ENCODE data around the gene ARHGAP6.
"Not testable (repeated sequence)": the region's sequence is repeated elsewhere in the genome, so short reads cannot be mapped to it uniquely, and the experiment has no call there.

ARHGAP6 gene

GRCh38 chrX:11499076-11500044, 166.4 kb downstream of the ARHGAP6 start:
- H3K27me3 ChIP-seq (replicated peaks in 2 of 5; ENCODE audit: control insufficient read depth in 4 of 5, insufficient read depth in 5 of 5, low read length in 4 of 5), result peaks cover 0 to 2% (median 0%) of the 10 kb centered on the region in 5 experiments
- H3K4me3 ChIP-seq (ENCODE audit: control insufficient read depth in 1 of 7, extremely low read depth in 1 of 7, insufficient read depth in 4 of 7, low read depth in 2 of 7, low read length in 6 of 7), result no peak overlapping the region
- peaks cover 0 to 4% (median 0%) of the 10 kb centered on the region in 5 experiments for H3K9me3 ChIP-seq (ENCODE audit: control extremely low read depth in 1 of 5, control insufficient read depth in 4 of 5, insufficient read depth in 2 of 5, low read depth in 1 of 5, low read length in 4 of 5)
- no peak for DNase-seq
- CTCF ChIA-PET, result no interaction called here
- no peak overlapping the region for H3K27ac ChIP-seq (ENCODE audit: insufficient read depth in 1 of 2, low read depth in 1 of 2, low read length in 2 of 2, poor library complexity in 1 of 2, severe bottlenecking in 2 of 2)
- 65% methylated on average over 3 of the region's 5 CpGs for WGBS (ENCODE audit: insufficient coverage)
- no peaks in the 10 kb centered on the region for H3K4me1 ChIP-seq (ENCODE audit: control extremely low read depth in 1 of 4, control insufficient read depth in 4 of 4, insufficient read depth in 4 of 4, low read length in 3 of 4)
- POLR2A ChIA-PET, result no interaction called here
- no peaks in the 10 kb centered on the region for H3K36me3 ChIP-seq (ENCODE audit: control insufficient read depth in 4 of 4, insufficient read depth in 4 of 4, low read length in 3 of 4)

DNA sequence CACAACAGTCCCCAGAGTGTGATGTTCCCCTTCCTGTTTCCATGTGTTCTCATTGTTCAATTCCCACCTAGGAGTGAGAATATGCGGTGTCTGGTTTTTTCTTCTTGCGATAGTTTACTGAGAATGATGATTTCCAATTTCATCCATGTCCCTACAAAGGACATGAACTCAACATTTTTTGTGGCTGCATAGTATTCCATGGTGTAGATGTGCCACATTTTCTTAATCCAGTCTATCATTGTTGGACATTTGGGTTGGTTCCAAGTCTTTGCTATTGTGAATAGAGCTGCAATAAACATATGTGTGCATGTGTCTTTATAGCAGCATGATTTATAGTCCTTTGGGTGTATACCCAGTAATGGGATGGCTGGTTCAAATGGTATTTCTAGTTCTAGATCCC, 174.3 kb downstream of the ARHGAP6 start:
- H3K27me3 ChIP-seq (replicated peaks in 2 of 5; ENCODE audit: control insufficient read depth in 4 of 5, insufficient read depth in 5 of 5, low read length in 4 of 5); H3K27ac ChIP-seq (ENCODE audit: insufficient read depth in 1 of 2, low read depth in 1 of 2, low read length in 2 of 2, poor library complexity in 1 of 2, severe bottlenecking in 2 of 2); H3K36me3 ChIP-seq (ENCODE audit: control insufficient read depth in 4 of 4, insufficient read depth in 4 of 4, low read length in 3 of 4); CTCF ChIA-PET; DNase-seq; H3K4me3 ChIP-seq (ENCODE audit: control insufficient read depth in 1 of 7, extremely low read depth in 1 of 7, insufficient read depth in 4 of 7, low read depth in 2 of 7, low read length in 6 of 7); H3K9me3 ChIP-seq (ENCODE audit: control extremely low read depth in 1 of 5, control insufficient read depth in 4 of 5, insufficient read depth in 2 of 5, low read depth in 1 of 5, low read length in 4 of 5); H3K4me1 ChIP-seq (ENCODE audit: control extremely low read depth in 1 of 4, control insufficient read depth in 4 of 4, insufficient read depth in 4 of 4, low read length in 3 of 4); POLR2A ChIA-PET: not testable (repeated sequence)
- no CpG with 5 or more reads among the region's 2 CpGs for WGBS (ENCODE audit: insufficient coverage)

DNA sequence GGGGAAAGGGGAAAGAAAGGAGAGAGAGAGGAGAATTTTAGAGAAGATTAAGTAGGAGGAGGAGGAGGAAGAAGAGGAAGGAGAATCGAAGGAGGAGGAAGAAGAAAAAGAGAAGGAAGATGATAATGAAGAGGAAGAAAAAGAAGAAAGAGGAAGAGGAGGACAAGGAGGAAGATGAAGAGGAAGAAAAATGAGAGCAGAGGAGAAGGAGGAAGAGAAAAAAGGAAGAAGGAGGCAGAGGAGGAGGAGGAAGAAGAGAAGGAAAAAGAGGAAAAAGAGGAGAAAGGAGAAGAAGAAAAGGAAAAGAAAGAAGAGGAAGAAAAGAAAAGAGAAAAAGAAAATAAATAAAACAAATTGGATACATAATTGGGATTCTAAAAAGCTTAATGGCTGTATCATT, 181.4 kb downstream of the ARHGAP6 start:
- POLR2A ChIA-PET, result no interaction called here
- Histone ChIP-seq H3K36me3 (ENCODE audit: control insufficient read depth in 4 of 4, insufficient read depth in 4 of 4, low read length in 3 of 4) (no peaks in the 10 kb centered on the region), H3K27me3 (replicated peaks in 2 of 5; ENCODE audit: control insufficient read depth in 4 of 5, insufficient read depth in 5 of 5, low read length in 4 of 5) (peaks cover 0 to 3% (median 0%) of the 10 kb centered on the region in 5 experiments), H3K27ac (ENCODE audit: insufficient read depth in 1 of 2, low read depth in 1 of 2, low read length in 2 of 2, poor library complexity in 1 of 2, severe bottlenecking in 2 of 2) (no peak overlapping the region), H3K4me1 (ENCODE audit: control extremely low read depth in 1 of 4, control insufficient read depth in 4 of 4, insufficient read depth in 4 of 4, low read length in 3 of 4) (no peaks in the 10 kb centered on the region), H3K4me3 (ENCODE audit: control insufficient read depth in 1 of 7, extremely low read depth in 1 of 7, insufficient read depth in 4 of 7, low read depth in 2 of 7, low read length in 6 of 7) (no peak overlapping the region), H3K9me3 (ENCODE audit: control extremely low read depth in 1 of 5, control insufficient read depth in 4 of 5, insufficient read depth in 2 of 5, low read depth in 1 of 5, low read length in 4 of 5) (no peaks in the 10 kb centered on the region)
- 21% methylated on average over 1 of the region's 1 CpG for WGBS (ENCODE audit: insufficient coverage)
- DNase-seq, result no peak
- CTCF ChIA-PET, result no interaction called here

DNA sequence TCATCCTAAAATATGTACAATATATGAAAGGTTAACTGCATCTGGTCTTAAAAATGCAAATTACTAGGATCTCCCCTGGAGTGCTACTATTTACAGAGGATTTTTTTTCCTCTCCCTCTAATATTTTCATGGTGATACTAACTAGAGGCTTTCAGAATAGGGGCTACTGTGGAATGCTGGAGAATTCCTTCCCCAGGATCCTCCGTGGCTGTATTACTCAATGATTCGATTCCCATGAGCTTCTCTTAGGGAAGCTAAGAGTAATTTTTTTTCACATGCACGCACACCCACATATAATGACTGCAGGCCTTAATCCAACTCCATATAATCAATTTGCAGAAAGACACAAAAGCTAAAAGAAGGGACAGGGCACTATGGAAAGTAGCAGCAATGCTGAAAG, 184.7 kb downstream of the ARHGAP6 start:
- Histone ChIP-seq H3K27ac (ENCODE audit: insufficient read depth in 1 of 2, low read depth in 1 of 2, low read length in 2 of 2, poor library complexity in 1 of 2, severe bottlenecking in 2 of 2) (no peak overlapping the region), H3K4me3 (ENCODE audit: control insufficient read depth in 1 of 7, extremely low read depth in 1 of 7, insufficient read depth in 4 of 7, low read depth in 2 of 7, low read length in 6 of 7) (no peak overlapping the region), H3K27me3 (replicated peaks in 2 of 5; ENCODE audit: control insufficient read depth in 4 of 5, insufficient read depth in 5 of 5, low read length in 4 of 5) (no peaks in the 10 kb centered on the region), H3K4me1 (ENCODE audit: control extremely low read depth in 1 of 4, control insufficient read depth in 4 of 4, insufficient read depth in 4 of 4, low read length in 3 of 4) (no peaks in the 10 kb centered on the region), H3K9me3 (ENCODE audit: control extremely low read depth in 1 of 5, control insufficient read depth in 4 of 5, insufficient read depth in 2 of 5, low read depth in 1 of 5, low read length in 4 of 5) (no peaks in the 10 kb centered on the region), H3K36me3 (ENCODE audit: control insufficient read depth in 4 of 4, insufficient read depth in 4 of 4, low read length in 3 of 4) (no peaks in the 10 kb centered on the region)
- POLR2A ChIA-PET, result no interaction called here
- CTCF ChIA-PET, result no interaction called here
- WGBS (ENCODE audit: insufficient coverage), result 65% methylated on average over 3 of the region's 3 CpGs
- no peak for DNase-seq

- no peaks in the 10 kb centered on the region for H3K27me3 ChIP-seq (replicated peaks in 2 of 5; ENCODE audit: control insufficient read depth in 4 of 5, insufficient read depth in 5 of 5, low read length in 4 of 5)
- H3K4me1 ChIP-seq (ENCODE audit: control extremely low read depth in 1 of 4, control insufficient read depth in 4 of 4, insufficient read depth in 4 of 4, low read length in 3 of 4), result no peaks in the 10 kb centered on the region
- CTCF ChIA-PET, result no interaction called here
- no peaks in the 10 kb centered on the region for H3K9me3 ChIP-seq (ENCODE audit: control extremely low read depth in 1 of 5, control insufficient read depth in 4 of 5, insufficient read depth in 2 of 5, low read depth in 1 of 5, low read length in 4 of 5)
- H3K4me3 ChIP-seq (ENCODE audit: control insufficient read depth in 1 of 7, extremely low read depth in 1 of 7, insufficient read depth in 4 of 7, low read depth in 2 of 7, low read length in 6 of 7), result no peak overlapping the region
- POLR2A ChIA-PET, result no interaction called here
- DNase-seq, result peak; percentile 37 to 88 (median 68)
- no peaks in the 10 kb centered on the region for H3K36me3 ChIP-seq (ENCODE audit: control insufficient read depth in 4 of 4, insufficient read depth in 4 of 4, low read length in 3 of 4)
- H3K27ac ChIP-seq (ENCODE audit: insufficient read depth in 1 of 2, low read depth in 1 of 2, low read length in 2 of 2, poor library complexity in 1 of 2, severe bottlenecking in 2 of 2), result peak overlapping the region in 1 of 2 experiments; percentile 17
Observed at GRCh38 chrX:11480626-11481025, 185.1 kb downstream of the ARHGAP6 start.

- no peaks in the 10 kb centered on the region for H3K27me3 ChIP-seq (replicated peaks in 2 of 5; ENCODE audit: control insufficient read depth in 4 of 5, insufficient read depth in 5 of 5, low read length in 4 of 5)
- no peaks in the 10 kb centered on the region for H3K4me1 ChIP-seq (ENCODE audit: control extremely low read depth in 1 of 4, control insufficient read depth in 4 of 4, insufficient read depth in 4 of 4, low read length in 3 of 4)
- DNase-seq, result no peak
- no peak overlapping the region for H3K4me3 ChIP-seq (ENCODE audit: control insufficient read depth in 1 of 7, extremely low read depth in 1 of 7, insufficient read depth in 4 of 7, low read depth in 2 of 7, low read length in 6 of 7)
- ChIA-PET POLR2A (no interaction called here), CTCF (no interaction called here)
- no peaks in the 10 kb centered on the region for H3K9me3 ChIP-seq (ENCODE audit: control extremely low read depth in 1 of 5, control insufficient read depth in 4 of 5, insufficient read depth in 2 of 5, low read depth in 1 of 5, low read length in 4 of 5)
- H3K36me3 ChIP-seq (ENCODE audit: control insufficient read depth in 4 of 4, insufficient read depth in 4 of 4, low read length in 3 of 4), result no peaks in the 10 kb centered on the region
- 100% methylated on average over 1 of the region's 3 CpGs for WGBS (ENCODE audit: insufficient coverage)
- no peak overlapping the region for H3K27ac ChIP-seq (ENCODE audit: insufficient read depth in 1 of 2, low read depth in 1 of 2, low read length in 2 of 2, poor library complexity in 1 of 2, severe bottlenecking in 2 of 2)
Observed at GRCh38 chrX:11478911-11479310, 186.8 kb downstream of the ARHGAP6 start.

- WGBS (ENCODE audit: insufficient coverage), result no CpG with 5 or more reads among the region's 1 CpG
Observed at GRCh38 chrX:11478026-11478425, 187.7 kb downstream of the ARHGAP6 start.

More at GRCh38 chrX:11478026-11478425, 187.7 kb downstream of the ARHGAP6 start:
- ChIA-PET POLR2A (no interaction called here), CTCF (no interaction called here)
- Histone ChIP-seq H3K4me1 (ENCODE audit: control extremely low read depth in 1 of 4, control insufficient read depth in 4 of 4, insufficient read depth in 4 of 4, low read length in 3 of 4) (no peaks in the 10 kb centered on the region), H3K27me3 (replicated peaks in 2 of 5; ENCODE audit: control insufficient read depth in 4 of 5, insufficient read depth in 5 of 5, low read length in 4 of 5) (no peaks in the 10 kb centered on the region), H3K9me3 (ENCODE audit: control extremely low read depth in 1 of 5, control insufficient read depth in 4 of 5, insufficient read depth in 2 of 5, low read depth in 1 of 5, low read length in 4 of 5) (no peaks in the 10 kb centered on the region), H3K27ac (ENCODE audit: insufficient read depth in 1 of 2, low read depth in 1 of 2, low read length in 2 of 2, poor library complexity in 1 of 2, severe bottlenecking in 2 of 2) (no peak overlapping the region), H3K4me3 (ENCODE audit: control insufficient read depth in 1 of 7, extremely low read depth in 1 of 7, insufficient read depth in 4 of 7, low read depth in 2 of 7, low read length in 6 of 7) (no peak overlapping the region), H3K36me3 (ENCODE audit: control insufficient read depth in 4 of 4, insufficient read depth in 4 of 4, low read length in 3 of 4) (no peaks in the 10 kb centered on the region)
- DNase-seq, result no peak
